Measurements from ENCODE around the gene IL17A.
"Not testable (repeated sequence)": the region's sequence is repeated elsewhere in the genome, so short reads cannot be mapped to it uniquely, and the experiment has no call there.

IL17A gene

GRCh38 chr6:52183131-52183713, 3.0 kb upstream of the IL17A start:
- Mint-ChIP-seq H3K9me3 (no peaks in the 10 kb centered on the region), H3K36me3 (no peaks in the 10 kb centered on the region), H3K4me1 (peaks cover 2 to 17% of the 10 kb centered on the region in 2 donors), H3K27ac (no peak overlapping the region), H3K4me3 (no peak overlapping the region), H3K27me3 (peaks cover 10 to 12% of the 10 kb centered on the region in 2 donors)
- DNase-seq (no peak), ATAC-seq (replicated peaks) (no peak)

DNA sequence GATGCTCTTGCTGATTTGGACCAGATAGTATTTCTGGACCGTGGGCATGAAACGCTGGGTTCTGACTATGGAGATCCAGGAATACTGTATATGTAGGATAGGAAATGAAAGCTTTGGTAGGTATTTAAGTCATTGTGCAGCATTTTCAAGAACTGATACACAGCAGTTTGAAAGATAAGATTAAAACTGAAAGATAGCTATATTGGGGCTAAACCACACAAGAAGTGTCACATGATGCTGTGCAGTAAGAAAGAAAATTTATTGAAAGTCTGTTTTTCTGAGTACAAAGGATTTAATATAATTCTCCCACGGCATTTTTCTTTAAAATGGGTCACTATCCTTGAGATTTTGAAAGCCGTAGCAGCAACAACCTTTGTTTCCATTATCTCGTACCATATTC, 305 bp downstream of the IL17A start:
- DNase-seq (no peak), ATAC-seq (replicated peaks) (no peak)
- Mint-ChIP-seq H3K36me3 (no peaks in the 10 kb centered on the region), H3K27ac (no peak overlapping the region), H3K9me3 (no peaks in the 10 kb centered on the region), H3K4me1 (peaks cover 4 to 5% of the 10 kb centered on the region in 2 donors), H3K4me3 (no peak overlapping the region), H3K27me3 (peaks cover 17 to 23% of the 10 kb centered on the region in 2 donors)

DNA sequence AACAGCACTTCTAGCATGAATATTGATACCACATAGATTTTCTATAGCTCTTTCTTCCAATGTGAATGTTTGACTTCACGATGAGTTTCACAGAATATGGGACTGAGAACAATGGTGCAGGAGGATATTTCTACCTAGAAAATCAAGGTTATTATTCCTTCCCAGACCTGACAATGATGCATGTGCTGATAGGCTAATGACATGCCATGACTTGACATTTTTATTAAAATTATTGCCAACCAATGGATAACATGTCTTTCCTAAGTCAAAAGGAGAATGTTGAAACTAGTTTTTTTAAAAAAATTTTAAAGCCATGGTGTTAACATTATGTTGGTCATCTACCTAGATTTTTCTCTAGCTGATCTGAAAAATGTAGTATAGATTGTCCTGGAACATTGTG, 923 bp downstream of the IL17A start:
- Mint-ChIP-seq H3K4me3 (no peak overlapping the region), H3K27me3 (peaks cover 23 to 25% of the 10 kb centered on the region in 2 donors), H3K27ac (no peak overlapping the region), H3K36me3 (no peaks in the 10 kb centered on the region), H3K4me1 (peaks cover 4 to 5% of the 10 kb centered on the region in 2 donors), H3K9me3 (no peaks in the 10 kb centered on the region)
- DNase-seq (no peak), ATAC-seq (replicated peaks) (no peak)

GRCh38 chr6:52189974-52190373, 3.8 kb downstream of the IL17A start:
- H3K27me3 Mint-ChIP-seq, result peaks cover 28% of the 10 kb centered on the region in 2 donors
- ATAC-seq (replicated peaks) (no peak), DNase-seq (no peak)
- no peak overlapping the region for H3K27ac Mint-ChIP-seq
- peaks cover 4 to 5% of the 10 kb centered on the region in 2 donors for H3K4me1 Mint-ChIP-seq
- no peaks in the 10 kb centered on the region for H3K9me3 Mint-ChIP-seq
- no peaks in the 10 kb centered on the region for H3K36me3 Mint-ChIP-seq
- no peak overlapping the region for H3K4me3 Mint-ChIP-seq

GRCh38 chr6:52190409-52190808, 4.2 kb downstream of the IL17A start:
- Mint-ChIP-seq H3K9me3 (peaks cover 0 to under 1% of the 10 kb centered on the region in 2 donors), H3K4me1 (peaks cover 4 to 5% of the 10 kb centered on the region in 2 donors), H3K27me3 (peaks cover 30% of the 10 kb centered on the region in 2 donors), H3K36me3 (no peaks in the 10 kb centered on the region), H3K27ac (peak overlapping the region; percentile 7), H3K4me3 (no peak overlapping the region)
- DNase-seq (no peak), ATAC-seq (replicated peaks) (no peak)

- ATAC-seq (replicated peaks) (no peak), DNase-seq (no peak)
- no peaks in the 10 kb centered on the region for H3K36me3 Mint-ChIP-seq
- peaks cover 0 to 2% of the 10 kb centered on the region in 2 donors for H3K4me1 Mint-ChIP-seq
- peaks cover 0 to 1% of the 10 kb centered on the region in 2 donors for H3K9me3 Mint-ChIP-seq
- peaks cover 22 to 24% of the 10 kb centered on the region in 2 donors for H3K27me3 Mint-ChIP-seq
- H3K27ac Mint-ChIP-seq, result no peak overlapping the region
- no peak overlapping the region for H3K4me3 Mint-ChIP-seq
Measured at GRCh38 chr6:52191824-52192223, 5.6 kb downstream of the IL17A start.

DNA sequence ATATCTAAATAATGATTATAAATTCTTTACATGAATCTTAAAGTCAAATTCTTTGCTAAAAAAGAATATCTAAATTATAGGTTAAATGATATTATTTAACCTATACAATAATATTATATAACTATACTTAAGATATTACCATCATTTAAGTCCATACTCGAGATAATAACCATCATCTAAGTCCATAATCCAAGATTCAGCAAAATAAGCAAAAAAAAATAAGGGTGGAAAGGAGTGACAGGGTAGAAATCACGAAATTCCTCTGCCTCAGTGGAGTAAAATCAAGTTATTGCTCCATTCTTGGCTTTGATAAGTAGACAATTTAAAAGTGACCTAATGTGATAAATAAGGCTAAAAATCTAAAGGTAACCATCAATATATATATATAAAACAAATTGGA, 9.7 kb downstream of the IL17A start:
- ATAC-seq (replicated peaks) (no peak), DNase-seq (no peak)
- Mint-ChIP-seq H3K36me3 (no peaks in the 10 kb centered on the region), H3K27me3 (peaks cover 19 to 24% of the 10 kb centered on the region in 2 donors), H3K9me3 (peaks cover 13 to 16% of the 10 kb centered on the region in 2 donors), H3K4me1 (no peaks in the 10 kb centered on the region), H3K4me3 (no peak overlapping the region), H3K27ac (no peak overlapping the region)

DNA sequence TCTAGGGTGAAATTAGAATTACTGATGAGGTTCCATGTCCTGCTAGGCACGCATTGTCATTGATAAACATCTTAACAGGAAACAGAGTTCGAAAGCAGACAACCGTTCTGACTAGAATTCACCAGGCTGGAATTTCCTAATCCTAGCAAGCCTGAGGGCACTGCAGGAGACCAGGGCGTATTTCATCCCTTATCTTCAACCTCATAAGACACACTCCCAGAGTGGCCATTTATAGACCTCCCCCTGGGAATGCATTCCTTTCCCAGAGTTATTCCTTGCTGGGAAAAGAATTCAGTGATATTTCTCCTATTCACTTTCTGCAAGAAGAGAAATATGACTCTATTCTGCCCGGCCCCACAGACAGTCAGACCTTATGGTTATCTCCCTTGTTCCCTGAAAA, 13.9 kb downstream of the IL17A start:
- not testable (repeated sequence) for H3K27ac Mint-ChIP-seq; H3K36me3 Mint-ChIP-seq; H3K4me3 Mint-ChIP-seq; DNase-seq; ATAC-seq (replicated peaks); H3K4me1 Mint-ChIP-seq
- H3K27me3 Mint-ChIP-seq, result peaks cover 15 to 20% of the 10 kb centered on the region in 2 donors
- H3K9me3 Mint-ChIP-seq, result peaks cover 20 to 23% of the 10 kb centered on the region in 2 donors

GRCh38 chr6:52201046-52201445, 14.9 kb downstream of the IL17A start:
- Mint-ChIP-seq H3K4me1 (no peaks in the 10 kb centered on the region), H3K9me3 (peaks cover 20 to 21% of the 10 kb centered on the region in 2 donors), H3K36me3 (no peaks in the 10 kb centered on the region), H3K4me3 (no peak overlapping the region), H3K27ac (no peak overlapping the region), H3K27me3 (peaks cover 10 to 14% of the 10 kb centered on the region in 2 donors)
- DNase-seq (no peak), ATAC-seq (replicated peaks) (no peak)

DNA sequence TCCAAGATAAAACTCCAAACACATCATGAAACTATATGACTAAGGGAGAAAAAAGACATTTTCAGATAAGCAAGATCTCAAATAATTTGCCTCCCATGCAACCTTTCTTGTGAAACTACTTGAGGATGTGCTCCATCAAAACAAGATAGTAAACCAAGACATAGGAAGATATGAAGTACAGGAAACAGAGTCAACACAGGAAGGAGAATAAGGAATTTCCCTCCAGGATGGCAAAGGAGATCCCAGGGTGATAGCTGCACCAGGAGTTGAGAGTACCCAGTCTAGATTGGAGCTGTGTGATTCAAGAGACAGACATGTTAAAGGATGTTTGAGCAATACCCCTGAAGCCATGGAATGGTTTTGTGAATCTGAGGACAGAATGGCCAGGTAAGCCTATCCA, 15.3 kb downstream of the IL17A start:
- H3K4me1 Mint-ChIP-seq, result no peaks in the 10 kb centered on the region
- H3K9me3 Mint-ChIP-seq, result peaks cover 20 to 21% of the 10 kb centered on the region in 2 donors
- DNase-seq (no peak), ATAC-seq (replicated peaks) (no peak)
- H3K27ac Mint-ChIP-seq, result no peak overlapping the region
- H3K4me3 Mint-ChIP-seq, result no peak overlapping the region
- no peaks in the 10 kb centered on the region for H3K36me3 Mint-ChIP-seq
- peaks cover 10 to 14% of the 10 kb centered on the region in 2 donors for H3K27me3 Mint-ChIP-seq

- Mint-ChIP-seq H3K36me3 (no peaks in the 10 kb centered on the region), H3K9me3 (no peaks in the 10 kb centered on the region), H3K27me3 (peaks cover 5 to 12% of the 10 kb centered on the region in 2 donors), H3K4me3 (no peak overlapping the region), H3K4me1 (no peaks in the 10 kb centered on the region), H3K27ac (peak overlapping the region; percentile 5)
- no peak for DNase-seq
- ATAC-seq (replicated peaks), result no peak
Measured at GRCh38 chr6:52207066-52207465, 20.9 kb downstream of the IL17A start.

DNA sequence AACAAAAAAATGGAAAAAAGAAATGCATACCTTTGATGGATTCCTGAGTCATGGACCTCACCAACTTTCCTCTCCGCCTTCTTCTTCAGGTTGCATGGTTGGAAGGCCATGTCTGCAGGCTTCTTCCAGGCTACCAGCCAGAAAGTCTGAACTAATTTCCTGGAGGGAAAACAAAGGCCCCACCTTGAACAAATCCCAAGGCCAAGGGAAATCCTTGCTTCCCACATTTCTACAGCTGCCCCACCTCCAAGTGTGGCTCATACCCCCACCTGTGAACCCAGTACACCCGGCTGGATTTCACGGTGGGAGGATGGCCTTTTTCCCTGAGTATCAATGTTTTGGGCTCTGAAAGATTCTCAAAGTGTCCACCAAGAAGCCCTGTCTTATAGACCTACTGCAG, 22.4 kb downstream of the IL17A start:
- H3K4me3 Mint-ChIP-seq, result no peak overlapping the region
- no peaks in the 10 kb centered on the region for H3K36me3 Mint-ChIP-seq
- no peaks in the 10 kb centered on the region for H3K9me3 Mint-ChIP-seq
- H3K27ac Mint-ChIP-seq, result no peak overlapping the region
- ATAC-seq (replicated peaks) (no peak), DNase-seq (no peak)
- peaks cover 13% of the 10 kb centered on the region in 2 donors for H3K27me3 Mint-ChIP-seq
- no peaks in the 10 kb centered on the region for H3K4me1 Mint-ChIP-seq

- H3K4me3 Mint-ChIP-seq, result no peak overlapping the region
- no peaks in the 10 kb centered on the region for H3K9me3 Mint-ChIP-seq
- H3K27me3 Mint-ChIP-seq, result peaks cover 13% of the 10 kb centered on the region in 2 donors
- no peak overlapping the region for H3K27ac Mint-ChIP-seq
- DNase-seq (no peak), ATAC-seq (replicated peaks) (no peak)
- H3K36me3 Mint-ChIP-seq, result no peaks in the 10 kb centered on the region
- H3K4me1 Mint-ChIP-seq, result no peaks in the 10 kb centered on the region
Measured at GRCh38 chr6:52209770-52210169, 23.6 kb downstream of the IL17A start.

DNA sequence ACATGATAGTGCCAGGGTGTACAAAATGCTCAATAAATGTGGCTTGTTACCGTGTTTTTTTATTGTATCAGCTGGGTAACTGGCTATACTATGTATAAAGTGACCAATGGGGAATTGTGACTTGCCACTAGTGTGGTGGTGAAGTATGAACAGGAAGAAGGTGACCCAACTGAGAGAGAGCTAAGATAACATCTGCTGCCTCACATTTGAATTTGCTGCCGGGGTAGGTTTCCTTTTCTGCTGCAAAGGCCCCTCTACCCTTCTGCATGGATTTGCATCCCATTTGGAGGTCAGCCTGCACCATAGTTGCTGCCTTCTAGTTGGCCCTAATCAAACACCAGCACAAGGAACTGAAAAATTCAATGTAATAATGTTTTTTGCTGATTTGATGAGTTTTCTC, 24.1 kb downstream of the IL17A start:
- Mint-ChIP-seq H3K4me3 (no peak overlapping the region), H3K27ac (no peak overlapping the region), H3K4me1 (no peaks in the 10 kb centered on the region), H3K27me3 (peaks cover 13% of the 10 kb centered on the region in 2 donors), H3K9me3 (no peaks in the 10 kb centered on the region), H3K36me3 (no peaks in the 10 kb centered on the region)
- ATAC-seq (replicated peaks) (no peak), DNase-seq (no peak)

GRCh38 chr6:52213127-52213526, 27.0 kb downstream of the IL17A start:
- ATAC-seq (replicated peaks) (no peak), DNase-seq (no peak)
- H3K9me3 Mint-ChIP-seq, result no peaks in the 10 kb centered on the region
- H3K27ac Mint-ChIP-seq, result no peak overlapping the region
- peaks cover 8 to 13% of the 10 kb centered on the region in 2 donors for H3K27me3 Mint-ChIP-seq
- H3K4me3 Mint-ChIP-seq, result no peak overlapping the region
- no peaks in the 10 kb centered on the region for H3K4me1 Mint-ChIP-seq
- no peaks in the 10 kb centered on the region for H3K36me3 Mint-ChIP-seq
